Hepatocyte (in vitro differentiated cells): ENCODE data around the gene MYO18B. TPM values are rescaled to one million over a fixed set of nuclear protein-coding genes. Genes with fewer than 3 reads are reported as not detected.

ENCODE experiments used
- DNase-seq: peaks from one replicate; pipeline ENCODE4 v3.0.0-alpha.2; 2016; ENCODE audit warnings: low spot score
- H2AFZ ChIP-seq: fragments of 200-600 bp; sonication (generic); 2 replicates; pipeline ENCODE4 v1.6.0; 2016; ENCODE audit warnings: antibody characterized with exemption, mild to moderate bottlenecking
- H3K27ac ChIP-seq: fragments of 200-600 bp; sonication (generic); 2 replicates; pipeline ENCODE4 v1.5.1; 2016; ENCODE audit warnings: mild to moderate bottlenecking
- H3K27me3 ChIP-seq: fragments of 200-600 bp; sonication (generic); 2 replicates; pipeline ENCODE4 v1.6.1; 2016
- H3K36me3 ChIP-seq: fragments of 200-600 bp; sonication (generic); replicated peaks from 2 replicates; pipeline ENCODE4 v1.5.1; 2016; ENCODE audit warnings: low read depth; ENCODE audit not compliant: insufficient read depth
- H3K4me1 ChIP-seq: fragments of 200-600 bp; sonication (generic); 2 replicates; pipeline ENCODE4 v1.5.1; 2016; ENCODE audit warnings: mild to moderate bottlenecking, moderate library complexity; ENCODE audit not compliant: insufficient read depth
- H3K4me2 ChIP-seq: fragments of 200-600 bp; sonication (generic); 2 replicates; pipeline ENCODE4 v1.6.0; 2016
- H3K4me3 ChIP-seq: fragments of 200-600 bp; sonication (generic); 2 replicates; pipeline ENCODE4 v1.5.1; 2016; ENCODE audit warnings: mild to moderate bottlenecking
- H3K79me2 ChIP-seq: fragments of 200-600 bp; sonication (generic); 2 replicates; pipeline ENCODE4 v1.6.0; 2017; ENCODE audit warnings: mild to moderate bottlenecking
- H3K9me2 ChIP-seq: fragments of 200-600 bp; sonication (generic); replicated peaks from 2 replicates; pipeline ENCODE4 v1.6.0; 2017; ENCODE audit warnings: mild to moderate bottlenecking; ENCODE audit not compliant: insufficient read depth
- H3K9me3 ChIP-seq: fragments of 200-600 bp; sonication (generic); 2 replicates; pipeline ENCODE4 v1.5.1; 2016; ENCODE audit warnings: low read depth, mild to moderate bottlenecking
- H4K20me1 ChIP-seq: fragments of 200-600 bp; sonication (generic); 2 replicates; pipeline ENCODE4 v1.6.0; 2016; ENCODE audit warnings: mild to moderate bottlenecking; ENCODE audit not compliant: insufficient read depth, poor library complexity, severe bottlenecking
- EZH2 ChIP-seq: fragments of 200-600 bp; sonication (generic); IDR thresholded peaks from 2 replicates; pipeline ENCODE4 v1.6.1; 2016; ENCODE audit warnings: antibody characterized with exemption, mild to moderate bottlenecking, borderline replicate concordance
- EZH2phosphoT487 ChIP-seq: fragments of 200-600 bp; sonication (generic); IDR thresholded peaks from one replicate; pipeline ENCODE4 v1.6.1; 2018; ENCODE audit warnings: antibody characterized with exemption, mild to moderate bottlenecking, low read depth, moderate library complexity; ENCODE audit not compliant: unreplicated experiment, severe bottlenecking
- WGBS: methylation state at CpG from one replicate; pipeline ENCODE4 v1.1.6; 2016; ENCODE audit warnings: low lambda C conversion rate; ENCODE audit errors: missing lambda C conversion rate; 5-methylcytosine and 5-hydroxymethylcytosine counted together
- polyA plus RNA-seq: library from polyadenylated mRNA; unstranded; fragments of >200 nt; fragmentation: Nextera tagmentation; extraction: Ambion mirVana; gene quantifications from 2 replicates; pipeline ENCODE4 v1.2.1, GENCODE V29; 2016
- total RNA-seq: library from RNA; depleted of rRNA; stranded (reverse); fragments of >200 nt; gene quantifications from 2 replicates; pipeline ENCODE4 v1.2.3, GENCODE V29; 2014
- TF ChIP-seq, protein P1 (sequence below): fragments of 200-600 bp; sonication (generic); IDR thresholded peaks from 2 replicates; pipeline ENCODE4 v1.5.1; 2016; ENCODE audit warnings: antibody characterized with exemption, mild to moderate bottlenecking; ENCODE audit not compliant: poor library complexity

The MYO18B gene
- total and polyA plus RNA-seq, 2 experiments from 2014 or later: 0.23 TPM; not detected in 1

DNA sequence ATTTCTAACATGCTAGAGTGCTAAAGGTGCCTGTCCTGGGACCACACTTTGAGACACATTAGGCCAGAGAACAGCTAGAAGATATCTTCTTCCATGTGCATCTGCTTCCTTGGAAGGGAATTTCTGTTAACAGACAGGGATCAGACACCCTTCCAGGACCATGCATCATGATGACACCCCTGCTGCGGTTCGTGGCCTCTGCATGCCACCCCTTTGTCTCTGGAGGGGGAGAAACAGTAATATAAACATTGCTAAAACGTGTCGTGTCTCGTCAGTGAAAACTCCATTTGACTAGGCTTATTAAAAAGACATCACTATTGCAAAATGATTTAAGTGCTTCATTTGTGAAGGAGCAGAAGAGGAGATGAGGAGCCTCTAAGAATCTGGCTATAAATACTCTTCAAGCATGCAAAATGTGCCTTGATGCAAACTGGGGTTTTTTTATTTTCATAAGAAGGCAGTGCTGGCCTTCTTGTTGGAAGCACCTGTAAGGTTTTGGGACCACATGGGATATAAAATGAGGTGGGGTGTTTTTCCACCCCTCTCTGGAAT lies 141.6 kb downstream of the MYO18B start:
- no peaks in the 10 kb centered on the region for H4K20me1 ChIP-seq
- peaks cover 3% of the 10 kb centered on the region for H3K27me3 ChIP-seq
- no peak for DNase-seq
- no peaks in the 10 kb centered on the region for H3K9me3 ChIP-seq
- H3K4me1 ChIP-seq: no peaks in the 10 kb centered on the region
- WGBS: 52% methylated on average over 5 of the region's 5 CpGs
- H3K9me2 ChIP-seq: no peaks in the 10 kb centered on the region
- no peak overlapping the region for H3K27ac ChIP-seq
- no peak for TF ChIP-seq EZH2phosphoT487
- no peak overlapping the region for H2AFZ ChIP-seq
- no peaks in the 10 kb centered on the region for H3K79me2 ChIP-seq
- H3K4me2 ChIP-seq: no peak overlapping the region
- no peak overlapping the region for H3K4me3 ChIP-seq
- no peaks in the 10 kb centered on the region for H3K36me3 ChIP-seq

DNA sequence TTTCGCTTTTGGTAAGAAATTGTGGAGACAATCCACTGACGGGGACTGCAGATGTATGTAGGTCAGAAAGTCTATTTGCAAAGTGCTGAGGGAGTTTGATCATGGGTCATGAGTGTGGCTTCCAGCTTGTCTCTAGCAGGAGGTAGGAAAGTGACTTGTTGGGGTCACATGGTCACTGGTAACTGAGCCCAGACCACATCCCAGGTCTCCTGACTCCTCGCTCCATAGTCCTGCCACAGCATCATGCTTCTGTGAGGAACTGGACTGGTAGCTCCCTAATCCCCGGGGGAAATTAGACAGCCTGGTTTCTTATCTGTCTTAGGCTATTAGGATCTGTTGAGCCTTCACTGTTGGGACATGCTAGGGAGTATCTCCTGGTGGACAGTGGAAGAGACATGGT lies 142.1 kb downstream of the MYO18B start:
- Histone ChIP-seq H3K9me2 (no peaks in the 10 kb centered on the region), H3K79me2 (no peaks in the 10 kb centered on the region), H3K4me2 (no peak overlapping the region), H2AFZ (no peak overlapping the region), H3K27ac (no peak overlapping the region), H3K4me1 (no peaks in the 10 kb centered on the region), H3K27me3 (peaks cover 8% of the 10 kb centered on the region), H3K9me3 (no peaks in the 10 kb centered on the region), H4K20me1 (no peaks in the 10 kb centered on the region), H3K36me3 (no peaks in the 10 kb centered on the region), H3K4me3 (no peak overlapping the region)
- no peak for TF ChIP-seq EZH2
- TF ChIP-seq EZH2phosphoT487: no peak
- TF ChIP-seq, protein P1, sequence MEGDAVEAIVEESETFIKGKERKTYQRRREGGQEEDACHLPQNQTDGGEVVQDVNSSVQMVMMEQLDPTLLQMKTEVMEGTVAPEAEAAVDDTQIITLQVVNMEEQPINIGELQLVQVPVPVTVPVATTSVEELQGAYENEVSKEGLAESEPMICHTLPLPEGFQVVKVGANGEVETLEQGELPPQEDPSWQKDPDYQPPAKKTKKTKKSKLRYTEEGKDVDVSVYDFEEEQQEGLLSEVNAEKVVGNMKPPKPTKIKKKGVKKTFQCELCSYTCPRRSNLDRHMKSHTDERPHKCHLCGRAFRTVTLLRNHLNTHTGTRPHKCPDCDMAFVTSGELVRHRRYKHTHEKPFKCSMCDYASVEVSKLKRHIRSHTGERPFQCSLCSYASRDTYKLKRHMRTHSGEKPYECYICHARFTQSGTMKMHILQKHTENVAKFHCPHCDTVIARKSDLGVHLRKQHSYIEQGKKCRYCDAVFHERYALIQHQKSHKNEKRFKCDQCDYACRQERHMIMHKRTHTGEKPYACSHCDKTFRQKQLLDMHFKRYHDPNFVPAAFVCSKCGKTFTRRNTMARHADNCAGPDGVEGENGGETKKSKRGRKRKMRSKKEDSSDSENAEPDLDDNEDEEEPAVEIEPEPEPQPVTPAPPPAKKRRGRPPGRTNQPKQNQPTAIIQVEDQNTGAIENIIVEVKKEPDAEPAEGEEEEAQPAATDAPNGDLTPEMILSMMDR: no peak
- no peak for DNase-seq
- whole genome bisulfite sequencing: 79% methylated on average over 4 of the region's 4 CpGs

GRCh38 chr22:25888399-25889054 lies 146.5 kb downstream of the MYO18B start:
- H3K4me2 ChIP-seq: no peak overlapping the region
- no peak overlapping the region for H3K4me3 ChIP-seq
- no peak overlapping the region for H2AFZ ChIP-seq
- no peaks in the 10 kb centered on the region for H3K36me3 ChIP-seq
- no peak overlapping the region for H3K27ac ChIP-seq
- H3K79me2 ChIP-seq: no peaks in the 10 kb centered on the region
- 78% methylated on average over 5 of the region's 5 CpGs for WGBS
- no peaks in the 10 kb centered on the region for H3K9me2 ChIP-seq
- H3K9me3 ChIP-seq: no peaks in the 10 kb centered on the region
- H4K20me1 ChIP-seq: no peaks in the 10 kb centered on the region
- H3K4me1 ChIP-seq: no peaks in the 10 kb centered on the region
- H3K27me3 ChIP-seq: peaks cover 17% of the 10 kb centered on the region
- TF ChIP-seq, protein P1: no peak
- TF ChIP-seq EZH2 (no peak), EZH2phosphoT487 (no peak)
- DNase-seq: no peak

GRCh38 chr22:25890651-25891050 lies 148.7 kb downstream of the MYO18B start:
- 87% methylated on average over 10 of the region's 10 CpGs for whole genome bisulfite sequencing
- TF ChIP-seq EZH2phosphoT487 (no peak), EZH2 (no peak)
- TF ChIP-seq, protein P1: no peak
- H3K4me2 ChIP-seq: no peak overlapping the region

More at GRCh38 chr22:25890651-25891050, 148.7 kb downstream of the MYO18B start:
- no peaks in the 10 kb centered on the region for H3K4me1 ChIP-seq
- H3K36me3 ChIP-seq: no peaks in the 10 kb centered on the region
- H3K9me3 ChIP-seq: no peaks in the 10 kb centered on the region
- H3K27me3 ChIP-seq: peaks cover 24% of the 10 kb centered on the region
- H3K9me2 ChIP-seq: no peaks in the 10 kb centered on the region
- no peak overlapping the region for H3K27ac ChIP-seq
- no peak for DNase-seq
- H4K20me1 ChIP-seq: no peaks in the 10 kb centered on the region
- H2AFZ ChIP-seq: no peak overlapping the region
- no peak overlapping the region for H3K4me3 ChIP-seq
- no peaks in the 10 kb centered on the region for H3K79me2 ChIP-seq
